HG03066 (cell line): ENCODE data around the gene PPP1R12B.
"Not testable (repeated sequence)": the region's sequence is repeated elsewhere in the genome, so short reads cannot be mapped to it uniquely, and the experiment has no call there.

Source experiments
- ATAC-seq: cut with Tn5 transposase; IDR thresholded peaks from one replicate; pipeline ENCODE4 v1.9.1; 2021; ENCODE audit warnings: low read depth; ENCODE audit not compliant: unreplicated experiment

The PPP1R12B gene

GRCh38 chr1:202398439-202398838 is 49.9 kb downstream of the PPP1R12B start:
- not testable (repeated sequence) for ATAC-seq

GRCh38 chr1:202401771-202402170 is 53.3 kb downstream of the PPP1R12B start:
- ATAC-seq: not testable (repeated sequence)

GRCh38 chr1:202403381-202403780 is 54.9 kb downstream of the PPP1R12B start:
- ATAC-seq: not testable (repeated sequence)

- ATAC-seq: no peak
These were observed 57.4 kb downstream of the PPP1R12B start for GRCh38 chr1:202405928-202406327.

GRCh38 chr1:202406896-202407295 is 58.4 kb downstream of the PPP1R12B start:
- not testable (repeated sequence) for ATAC-seq

GRCh38 chr1:202407378-202407777 is 58.9 kb downstream of the PPP1R12B start:
- not testable (repeated sequence) for ATAC-seq

- ATAC-seq: not testable (repeated sequence)
These were observed 61.8 kb downstream of the PPP1R12B start for GRCh38 chr1:202410251-202410650.

GRCh38 chr1:202410854-202411357 is 62.4 kb downstream of the PPP1R12B start:
- ATAC-seq: not testable (repeated sequence)

GRCh38 chr1:202411422-202411821 is 62.9 kb downstream of the PPP1R12B start:
- no peak for ATAC-seq

GRCh38 chr1:202412421-202412820 is 63.9 kb downstream of the PPP1R12B start:
- ATAC-seq: not testable (repeated sequence)

- no peak for ATAC-seq
These were observed 68.1 kb downstream of the PPP1R12B start for GRCh38 chr1:202416641-202417040.

- not testable (repeated sequence) for ATAC-seq
These were observed 68.6 kb downstream of the PPP1R12B start for GRCh38 chr1:202417141-202417540.

GRCh38 chr1:202417762-202418201 is 69.3 kb downstream of the PPP1R12B start:
- not testable (repeated sequence) for ATAC-seq

- ATAC-seq: not testable (repeated sequence)
These were observed 71.2 kb downstream of the PPP1R12B start for GRCh38 chr1:202419731-202420130.

- not testable (repeated sequence) for ATAC-seq
These were observed 72.1 kb downstream of the PPP1R12B start for GRCh38 chr1:202420422-202421094.

GRCh38 chr1:202422709-202423108 is 74.2 kb downstream of the PPP1R12B start:
- not testable (repeated sequence) for ATAC-seq

- not testable (repeated sequence) for ATAC-seq
These were observed 75.8 kb downstream of the PPP1R12B start for GRCh38 chr1:202424260-202424659.

GRCh38 chr1:202430111-202430510 is 81.6 kb downstream of the PPP1R12B start:
- ATAC-seq: not testable (repeated sequence)

- ATAC-seq: not testable (repeated sequence)
These were observed 83.8 kb downstream of the PPP1R12B start for GRCh38 chr1:202432338-202432737.

- ATAC-seq: no peak
These were observed 84.9 kb downstream of the PPP1R12B start for GRCh38 chr1:202433155-202434043.

- ATAC-seq: no peak
These were observed 85.6 kb downstream of the PPP1R12B start for GRCh38 chr1:202434059-202434458.
